ENCODE data around the gene EPOP. TPM values are rescaled to one million over a fixed set of nuclear protein-coding genes. Genes with fewer than 3 reads are reported as not detected.

EPOP gene
- total RNA-seq, 1 donor from 2014 or later: 2.0 TPM

DNA sequence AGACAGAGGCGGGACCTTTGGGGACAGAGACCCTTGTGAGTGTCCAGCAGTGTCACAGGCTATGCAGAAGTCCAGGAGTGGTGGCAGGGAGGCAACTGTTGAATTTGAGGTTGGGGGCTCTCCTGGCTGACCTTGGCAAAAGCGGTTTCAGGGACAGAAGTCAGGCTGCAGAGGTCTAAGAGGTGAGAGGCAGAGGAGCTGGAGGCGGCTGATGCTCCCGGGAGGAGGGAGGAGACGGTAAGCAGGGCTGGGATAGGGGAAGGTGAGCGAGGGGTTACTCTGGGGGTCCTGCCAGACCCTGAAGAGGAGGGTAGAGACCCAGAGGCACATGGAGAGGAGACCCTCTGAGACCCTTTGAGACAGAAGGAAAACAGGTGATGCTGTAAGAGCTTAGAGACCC lies 5.2 kb downstream of the EPOP start:
- Mint-ChIP-seq H3K4me3 (ENCODE audit: unreplicated experiment) (no peak overlapping the region), H3K27me3 (ENCODE audit: unreplicated experiment) (peaks cover 32% of the 10 kb centered on the region), H3K27ac (ENCODE audit: unreplicated experiment) (no peak overlapping the region), H3K36me3 (ENCODE audit: unreplicated experiment) (no peaks in the 10 kb centered on the region), H3K4me1 (ENCODE audit: low read depth, unreplicated experiment) (peaks cover 2% of the 10 kb centered on the region), H3K9me3 (ENCODE audit: unreplicated experiment) (peaks cover 8% of the 10 kb centered on the region)
- no peak for TF ChIP-seq CTCF (IDR thresholded peaks at IDR 0.05; ENCODE audit: partially characterized antibody, unreplicated experiment)
- no peak for DNase-seq

- Mint-ChIP-seq H3K27me3 (ENCODE audit: unreplicated experiment) (peaks cover 29% of the 10 kb centered on the region), H3K4me3 (ENCODE audit: unreplicated experiment) (no peak overlapping the region), H3K27ac (ENCODE audit: unreplicated experiment) (no peak overlapping the region), H3K36me3 (ENCODE audit: unreplicated experiment) (no peaks in the 10 kb centered on the region), H3K4me1 (ENCODE audit: low read depth, unreplicated experiment) (peaks cover 2% of the 10 kb centered on the region), H3K9me3 (ENCODE audit: unreplicated experiment) (peaks cover 8% of the 10 kb centered on the region)
- no peak for DNase-seq
- peak; percentile 54 for TF ChIP-seq CTCF (IDR thresholded peaks at IDR 0.05; ENCODE audit: partially characterized antibody, unreplicated experiment)
Measured at GRCh38 chr17:38667787-38668122, 7.0 kb downstream of the EPOP start.

DNA sequence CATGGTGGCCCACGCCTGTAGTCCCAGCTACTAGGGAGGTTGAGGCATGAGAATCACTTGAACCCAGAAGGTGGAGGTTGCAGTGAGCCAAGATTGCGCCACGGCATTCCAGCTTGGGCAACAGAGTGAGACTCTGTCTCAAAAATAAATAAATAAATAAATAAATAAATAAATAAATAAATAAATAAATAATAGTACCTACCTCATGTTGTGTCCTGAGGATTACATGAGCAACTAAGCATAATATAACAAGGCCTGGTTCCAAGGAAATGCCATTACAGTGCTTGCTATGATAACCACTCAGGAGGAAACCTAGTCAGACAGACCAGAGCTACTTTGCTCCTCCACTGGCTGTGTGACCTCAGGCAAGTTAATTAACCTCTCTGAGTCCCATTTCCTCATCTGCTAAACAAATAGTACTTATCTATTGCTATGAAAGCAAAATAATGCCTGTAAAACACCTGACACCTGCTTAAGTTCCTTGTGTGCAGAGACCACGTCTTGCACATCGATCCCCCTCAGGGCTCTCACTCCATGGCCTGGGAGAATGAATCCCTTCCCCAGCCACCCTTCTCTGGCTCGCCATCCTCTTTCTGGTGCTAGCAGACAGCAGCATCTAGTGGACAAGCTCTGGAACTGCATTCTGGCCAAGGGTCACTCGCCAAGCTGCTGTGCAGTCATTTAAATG lies 7.5 kb downstream of the EPOP start:
- peaks cover 6% of the 10 kb centered on the region for H3K9me3 Mint-ChIP-seq (ENCODE audit: unreplicated experiment)

DNA sequence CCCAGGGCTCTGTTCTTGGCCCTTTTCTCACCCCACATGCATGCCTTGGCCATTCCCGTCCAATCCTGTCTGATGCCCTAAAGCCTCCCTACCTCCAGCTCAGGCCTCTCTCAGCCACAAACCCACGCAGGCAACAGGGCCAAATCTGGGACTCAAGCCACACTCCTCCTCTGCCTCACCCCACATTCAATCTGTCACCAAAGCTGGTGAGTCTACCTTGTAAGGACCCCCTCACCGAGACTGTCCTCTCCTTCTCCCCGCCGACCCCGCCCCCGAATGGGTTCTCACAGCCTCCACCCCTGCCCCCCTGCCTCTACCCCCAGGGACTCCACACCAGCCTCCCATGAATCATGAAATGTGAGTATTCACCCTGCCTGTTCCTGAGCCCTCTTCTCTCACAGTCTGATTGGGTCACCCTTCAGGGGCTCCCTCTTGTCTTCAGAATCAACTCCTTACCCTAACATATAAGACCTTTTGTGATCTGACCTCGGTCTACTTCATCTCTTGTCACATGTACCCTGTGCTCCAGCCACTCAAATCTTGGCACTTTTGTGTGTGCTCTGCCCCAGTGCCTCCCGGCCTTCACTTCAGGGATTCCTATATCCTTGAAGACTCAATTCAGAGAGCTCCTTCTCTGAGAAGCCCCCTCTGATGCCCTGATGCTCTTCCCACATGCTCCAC lies 10.7 kb downstream of the EPOP start:
- no peak for TF ChIP-seq CTCF (IDR thresholded peaks at IDR 0.05; ENCODE audit: partially characterized antibody, unreplicated experiment)
- H3K36me3 Mint-ChIP-seq (ENCODE audit: unreplicated experiment): no peaks in the 10 kb centered on the region
- DNase-seq: no peak
- peaks cover 6% of the 10 kb centered on the region for H3K27me3 Mint-ChIP-seq (ENCODE audit: unreplicated experiment)
- no peak overlapping the region for H3K4me3 Mint-ChIP-seq (ENCODE audit: unreplicated experiment)
- peaks cover 5% of the 10 kb centered on the region for H3K9me3 Mint-ChIP-seq (ENCODE audit: unreplicated experiment)
- H3K27ac Mint-ChIP-seq (ENCODE audit: unreplicated experiment): no peak overlapping the region
- no peaks in the 10 kb centered on the region for H3K4me1 Mint-ChIP-seq (ENCODE audit: low read depth, unreplicated experiment)

More for the DNA sequence above, 7.5 kb downstream of the EPOP start:
- H3K36me3 Mint-ChIP-seq (ENCODE audit: unreplicated experiment): no peaks in the 10 kb centered on the region
- peaks cover 26% of the 10 kb centered on the region for H3K27me3 Mint-ChIP-seq (ENCODE audit: unreplicated experiment)
- H3K4me1 Mint-ChIP-seq (ENCODE audit: low read depth, unreplicated experiment): no peaks in the 10 kb centered on the region
- H3K27ac Mint-ChIP-seq (ENCODE audit: unreplicated experiment): no peak overlapping the region
- peak; percentile 84 for DNase-seq
- TF ChIP-seq CTCF (IDR thresholded peaks at IDR 0.05; ENCODE audit: partially characterized antibody, unreplicated experiment): peak; percentile 96
- no peak overlapping the region for H3K4me3 Mint-ChIP-seq (ENCODE audit: unreplicated experiment)

- H3K9me3 Mint-ChIP-seq (ENCODE audit: unreplicated experiment): peaks cover 5% of the 10 kb centered on the region
- no peaks in the 10 kb centered on the region for H3K36me3 Mint-ChIP-seq (ENCODE audit: unreplicated experiment)
Measured at GRCh38 chr17:38663125-38663751, 11.5 kb downstream of the EPOP start.

More at GRCh38 chr17:38663125-38663751, 11.5 kb downstream of the EPOP start:
- Mint-ChIP-seq H3K27ac (ENCODE audit: unreplicated experiment) (no peak overlapping the region), H3K4me3 (ENCODE audit: unreplicated experiment) (no peak overlapping the region), H3K27me3 (ENCODE audit: unreplicated experiment) (peaks cover 5% of the 10 kb centered on the region), H3K4me1 (ENCODE audit: low read depth, unreplicated experiment) (no peaks in the 10 kb centered on the region)
- peak; percentile 76 for TF ChIP-seq CTCF (IDR thresholded peaks at IDR 0.05; ENCODE audit: partially characterized antibody, unreplicated experiment)
- peak; percentile 88 for DNase-seq

All from glutamatergic neuron (in vitro differentiated cells).